ENCODE results near the gene XAB2.

The XAB2 gene

GRCh38 chr19:7632340-7633203, 3.2 kb upstream of the XAB2 start:
- DNase-seq, result no peak

- DNase-seq, result no peak
These were observed 2.2 kb upstream of the XAB2 start for GRCh38 chr19:7631577-7631976.

- no peak for DNase-seq
These were observed 595 bp downstream of the XAB2 start for GRCh38 chr19:7628589-7629311.

GRCh38 chr19:7627166-7627565, 2.2 kb downstream of the XAB2 start:
- DNase-seq, result no peak

GRCh38 chr19:7625763-7626372, 3.5 kb downstream of the XAB2 start:
- DNase-seq, result no peak

- no peak for DNase-seq
These were observed 4.5 kb downstream of the XAB2 start for GRCh38 chr19:7624810-7625209.

- no peak for DNase-seq
These were observed 5.4 kb downstream of the XAB2 start for GRCh38 chr19:7623725-7624603.

GRCh38 chr19:7622933-7623685, 6.2 kb downstream of the XAB2 start:
- DNase-seq, result no peak

- no peak for DNase-seq
These were observed 8.6 kb downstream of the XAB2 start for GRCh38 chr19:7620442-7621412.

- DNase-seq, result no peak
These were observed 9.5 kb downstream of the XAB2 start for GRCh38 chr19:7619671-7620441.

GRCh38 chr19:7618771-7619510, 10.4 kb downstream of the XAB2 start:
- DNase-seq, result no peak

- DNase-seq, result no peak
These were observed 11.0 kb downstream of the XAB2 start for GRCh38 chr19:7618348-7618747.

GRCh38 chr19:7617735-7618134, 11.6 kb downstream of the XAB2 start:
- no peak for DNase-seq

- no peak for DNase-seq
These were observed 12.2 kb downstream of the XAB2 start for GRCh38 chr19:7617172-7617571.

- no peak for DNase-seq
These were observed 14.2 kb downstream of the XAB2 start for GRCh38 chr19:7614859-7615741.

- no peak for DNase-seq
These were observed 16.8 kb downstream of the XAB2 start for GRCh38 chr19:7612282-7613274.

All from inflammatory macrophage treated with lipopolysaccharide for 1 hour (primary cell).